ENCODE measurements around the gene SPATA16. TPM values are rescaled to one million over a fixed set of nuclear protein-coding genes. Genes with fewer than 3 reads are reported as not detected.

SPATA16 gene
- total and polyA plus RNA-seq, 4 donors, result not detected

GRCh38 chr3:173153631-173154030 is 12.6 kb upstream of the SPATA16 start:
- ATAC-seq (ENCODE audit: insufficient read depth, low FRiP score) (no peak), DNase-seq (no peak)
- WGBS, 2 donors, result 84 to 90% methylated on average over 2 of the region's 2 CpGs
- no peaks in the 10 kb centered on the region for H3K9me3 ChIP-seq (ENCODE audit: control insufficient read depth in 4 of 4, insufficient read depth in 3 of 4, low read length in 3 of 4)
- no peaks in the 10 kb centered on the region for H3K27me3 ChIP-seq (ENCODE audit: control insufficient read depth in 3 of 3, insufficient read depth in 3 of 3, low read length in 2 of 3)
- no peak overlapping the region for H3K27ac ChIP-seq (ENCODE audit: low read depth in 1 of 2, low read length in 1 of 2)
- no peaks in the 10 kb centered on the region for H3K4me1 ChIP-seq (ENCODE audit: control insufficient read depth in 5 of 5, insufficient read depth in 5 of 5, low read length in 5 of 5)
- H3K9ac ChIP-seq (ENCODE audit: insufficient read depth in 1 of 2, low read length in 2 of 2), result no peak overlapping the region
- no peaks in the 10 kb centered on the region for H3K36me3 ChIP-seq (ENCODE audit: control insufficient read depth in 4 of 4, insufficient read depth in 4 of 4, low read length in 4 of 4)
- H3K4me3 ChIP-seq, result no peak overlapping the region
- TF ChIP-seq CTCF (IDR thresholded peaks at IDR 0.05; ENCODE audit: control extremely low read depth, extremely low read depth), result no peak

GRCh38 chr3:173139420-173139819 is 1.6 kb downstream of the SPATA16 start:
- Histone ChIP-seq H3K36me3 (ENCODE audit: control insufficient read depth in 4 of 4, insufficient read depth in 4 of 4, low read length in 4 of 4) (no peaks in the 10 kb centered on the region), H3K9ac (ENCODE audit: insufficient read depth in 1 of 2, low read length in 2 of 2) (no peak overlapping the region), H3K27me3 (ENCODE audit: control insufficient read depth in 3 of 3, insufficient read depth in 3 of 3, low read length in 2 of 3) (no peaks in the 10 kb centered on the region), H3K4me1 (ENCODE audit: control insufficient read depth in 5 of 5, insufficient read depth in 5 of 5, low read length in 5 of 5) (no peaks in the 10 kb centered on the region), H3K4me3 (no peak overlapping the region), H3K9me3 (ENCODE audit: control insufficient read depth in 4 of 4, insufficient read depth in 3 of 4, low read length in 3 of 4) (no peaks in the 10 kb centered on the region), H3K27ac (ENCODE audit: low read depth in 1 of 2, low read length in 1 of 2) (no peak overlapping the region)
- DNase-seq (no peak), ATAC-seq (ENCODE audit: insufficient read depth, low FRiP score) (no peak)
- TF ChIP-seq CTCF (IDR thresholded peaks at IDR 0.05; ENCODE audit: control extremely low read depth, extremely low read depth), result no peak
- 98% methylated on average over 2 of the region's 2 CpGs for WGBS, 2 donors

- Histone ChIP-seq H3K9me3 (ENCODE audit: control insufficient read depth in 4 of 4, insufficient read depth in 3 of 4, low read length in 3 of 4) (no peaks in the 10 kb centered on the region), H3K27me3 (ENCODE audit: control insufficient read depth in 3 of 3, insufficient read depth in 3 of 3, low read length in 2 of 3) (no peaks in the 10 kb centered on the region), H3K4me1 (ENCODE audit: control insufficient read depth in 5 of 5, insufficient read depth in 5 of 5, low read length in 5 of 5) (no peaks in the 10 kb centered on the region), H3K36me3 (ENCODE audit: control insufficient read depth in 4 of 4, insufficient read depth in 4 of 4, low read length in 4 of 4) (no peaks in the 10 kb centered on the region), H3K9ac (ENCODE audit: insufficient read depth in 1 of 2, low read length in 2 of 2) (no peak overlapping the region), H3K27ac (ENCODE audit: low read depth in 1 of 2, low read length in 1 of 2) (no peak overlapping the region), H3K4me3 (no peak overlapping the region)
- DNase-seq (no peak), ATAC-seq (ENCODE audit: insufficient read depth, low FRiP score) (no peak)
- TF ChIP-seq CTCF (IDR thresholded peaks at IDR 0.05; ENCODE audit: control extremely low read depth, extremely low read depth), result no peak
- 69 to 81% methylated on average over 3 of the region's 3 CpGs for WGBS, 2 donors
These were observed 3.0 kb downstream of the SPATA16 start for GRCh38 chr3:173138026-173138425.

GRCh38 chr3:173135059-173135458 is 6.0 kb downstream of the SPATA16 start:
- Histone ChIP-seq H3K36me3 (ENCODE audit: control insufficient read depth in 4 of 4, insufficient read depth in 4 of 4, low read length in 4 of 4) (no peaks in the 10 kb centered on the region), H3K9ac (ENCODE audit: insufficient read depth in 1 of 2, low read length in 2 of 2) (no peak overlapping the region), H3K4me3 (no peak overlapping the region), H3K27ac (ENCODE audit: low read depth in 1 of 2, low read length in 1 of 2) (no peak overlapping the region), H3K27me3 (ENCODE audit: control insufficient read depth in 3 of 3, insufficient read depth in 3 of 3, low read length in 2 of 3) (no peaks in the 10 kb centered on the region), H3K9me3 (ENCODE audit: control insufficient read depth in 4 of 4, insufficient read depth in 3 of 4, low read length in 3 of 4) (no peaks in the 10 kb centered on the region), H3K4me1 (ENCODE audit: control insufficient read depth in 5 of 5, insufficient read depth in 5 of 5, low read length in 5 of 5) (no peaks in the 10 kb centered on the region)
- TF ChIP-seq CTCF (IDR thresholded peaks at IDR 0.05; ENCODE audit: control extremely low read depth, extremely low read depth), result no peak
- 17 to 24% methylated on average over 2 of the region's 2 CpGs for WGBS, 2 donors
- no peak for ATAC-seq (ENCODE audit: insufficient read depth, low FRiP score)
- no peak for DNase-seq
